Left forelimb (tissue), 1 donor: Measurements from ENCODE around the gene BCAS3.
"Not testable (repeated sequence)": the region's sequence is repeated elsewhere in the genome, so short reads cannot be mapped to it uniquely, and the experiment has no call there.

ENCODE experiments used
- DNase-seq: peaks from one replicate; pipeline ENCODE4 v3.0.0-alpha.2; 2018; ENCODE audit warnings: low spot score

BCAS3 gene

GRCh38 chr17:61225178-61225882, 547.7 kb downstream of the BCAS3 start:
- DNase-seq = no peak

- DNase-seq = no peak
Observed at GRCh38 chr17:61227866-61228265, 550.2 kb downstream of the BCAS3 start.

- DNase-seq = no peak
Observed at GRCh38 chr17:61230461-61230860, 552.8 kb downstream of the BCAS3 start.

DNA sequence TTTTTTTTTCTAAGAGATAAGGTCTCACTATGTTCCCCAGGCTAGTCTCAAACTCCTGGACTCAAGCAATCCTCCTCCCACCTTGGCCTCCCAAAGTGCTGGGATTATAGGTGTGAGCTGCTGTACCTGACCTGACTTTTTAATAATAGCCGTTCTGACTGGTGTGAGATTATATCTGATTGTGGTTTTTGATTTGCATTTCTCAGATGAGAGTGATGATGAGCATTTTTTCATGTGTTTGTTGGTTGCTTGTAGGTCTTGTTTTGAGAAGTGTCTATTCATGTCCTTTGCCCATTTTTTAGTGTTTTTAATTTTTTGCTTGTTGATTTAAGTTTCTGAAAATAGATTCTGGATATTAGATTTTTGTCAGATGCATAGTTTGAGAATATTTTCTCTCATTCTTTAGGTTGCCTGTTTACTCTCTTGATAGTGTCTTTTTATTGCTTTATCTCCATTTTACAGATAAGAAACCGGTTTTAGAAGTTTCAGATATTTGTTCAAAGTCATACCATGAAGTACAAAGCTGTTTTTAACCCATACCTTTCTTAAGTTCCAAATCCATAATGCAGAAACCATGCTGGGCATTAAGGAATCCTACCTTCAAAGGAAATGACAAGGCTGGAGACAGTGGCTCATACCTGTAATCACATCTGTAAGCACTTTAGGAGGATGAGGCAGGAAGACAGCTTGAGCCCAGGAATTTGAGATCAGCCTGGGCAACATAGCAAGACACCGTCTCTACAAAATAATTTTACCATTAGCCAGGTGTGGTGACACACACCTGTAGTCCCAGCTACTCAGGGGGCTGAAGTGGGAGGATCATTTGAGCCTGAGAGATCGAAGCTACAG, 553.5 kb downstream of the BCAS3 start:
- DNase-seq = no peak

- DNase-seq = no peak
Observed at GRCh38 chr17:61232871-61233270, 555.2 kb downstream of the BCAS3 start.

GRCh38 chr17:61233991-61234750, 556.5 kb downstream of the BCAS3 start:
- no peak for DNase-seq

- no peak for DNase-seq
Observed at GRCh38 chr17:61235001-61235826, 557.6 kb downstream of the BCAS3 start.

- DNase-seq = no peak
Observed at GRCh38 chr17:61235827-61236197, 558.2 kb downstream of the BCAS3 start.

- DNase-seq = no peak
Observed at GRCh38 chr17:61237275-61237674, 559.6 kb downstream of the BCAS3 start.

GRCh38 chr17:61238455-61238933, 560.8 kb downstream of the BCAS3 start:
- no peak for DNase-seq

DNA sequence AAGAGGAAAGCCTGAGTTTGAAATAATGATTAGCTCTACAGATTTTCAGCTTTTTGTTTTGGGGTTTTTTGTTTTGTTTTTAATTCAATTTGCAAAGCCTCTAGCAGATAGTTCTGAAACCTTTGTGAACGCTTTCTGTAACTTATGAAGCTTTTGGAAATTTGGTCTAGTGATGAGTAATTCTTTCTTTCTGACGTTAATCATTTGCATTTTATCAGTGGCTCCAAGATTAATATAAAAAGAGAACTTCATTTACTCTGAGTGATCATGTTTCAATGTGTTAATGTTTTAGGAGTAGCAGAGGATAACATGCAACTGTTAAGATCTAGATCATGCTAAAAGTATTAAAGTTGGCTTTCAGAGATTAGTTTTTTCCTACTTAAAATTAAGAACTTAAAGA, 561.7 kb downstream of the BCAS3 start:
- DNase-seq = no peak

- DNase-seq = no peak
Observed at GRCh38 chr17:61239953-61240352, 562.3 kb downstream of the BCAS3 start.

GRCh38 chr17:61240851-61241468, 563.3 kb downstream of the BCAS3 start:
- no peak for DNase-seq

GRCh38 chr17:61244988-61245387, 567.3 kb downstream of the BCAS3 start:
- DNase-seq = not testable (repeated sequence)

DNA sequence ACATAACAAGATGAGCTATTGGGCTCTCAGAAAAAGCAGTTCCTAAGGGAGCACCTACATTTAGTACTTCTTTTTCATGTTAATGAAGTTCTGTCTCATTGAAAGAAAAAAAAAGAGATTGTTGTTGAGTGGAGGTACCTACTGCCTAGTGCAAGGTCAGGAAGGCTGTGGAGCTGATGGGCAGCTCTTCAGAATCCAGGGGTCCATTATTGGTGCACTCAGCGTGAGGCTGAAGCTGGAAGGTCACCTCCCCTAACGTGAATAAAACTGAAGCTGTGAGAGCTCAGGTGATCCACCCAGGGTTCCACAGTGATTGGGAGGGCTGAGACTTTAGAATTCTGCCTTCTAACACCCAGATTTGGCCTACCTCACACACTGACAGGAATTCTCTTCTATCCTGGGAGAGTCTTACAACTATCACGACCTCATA, 568.1 kb downstream of the BCAS3 start:
- DNase-seq = no peak

GRCh38 chr17:61247439-61247838, 569.8 kb downstream of the BCAS3 start:
- no peak for DNase-seq

GRCh38 chr17:61248399-61248798, 570.7 kb downstream of the BCAS3 start:
- DNase-seq = no peak

GRCh38 chr17:61249649-61250299, 572.1 kb downstream of the BCAS3 start:
- DNase-seq = no peak

GRCh38 chr17:61250335-61250890, 572.8 kb downstream of the BCAS3 start:
- DNase-seq = no peak
